Measurements from ENCODE around the gene TSSC4.

DNA sequence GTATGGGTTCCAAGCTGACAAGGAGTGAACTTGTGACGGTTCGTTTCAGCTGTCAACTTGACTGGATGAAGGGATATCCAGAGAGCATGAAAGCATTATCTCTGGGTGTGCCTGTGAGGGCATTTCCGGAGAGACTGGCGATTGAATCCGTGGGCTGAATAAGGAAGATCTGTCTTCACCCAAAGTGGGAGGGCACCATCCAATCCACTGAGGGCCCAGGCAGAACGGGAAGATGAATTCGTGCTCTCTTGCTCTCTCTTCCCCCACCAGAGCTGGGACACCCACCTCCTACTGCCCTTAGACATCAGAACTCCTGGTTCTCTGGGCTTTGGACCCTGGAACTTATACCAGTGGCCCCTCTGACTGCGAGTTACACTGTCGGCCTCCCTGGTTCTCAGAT is 39.0 kb upstream of the TSSC4 start:
- TF ChIP-seq, protein P1, sequence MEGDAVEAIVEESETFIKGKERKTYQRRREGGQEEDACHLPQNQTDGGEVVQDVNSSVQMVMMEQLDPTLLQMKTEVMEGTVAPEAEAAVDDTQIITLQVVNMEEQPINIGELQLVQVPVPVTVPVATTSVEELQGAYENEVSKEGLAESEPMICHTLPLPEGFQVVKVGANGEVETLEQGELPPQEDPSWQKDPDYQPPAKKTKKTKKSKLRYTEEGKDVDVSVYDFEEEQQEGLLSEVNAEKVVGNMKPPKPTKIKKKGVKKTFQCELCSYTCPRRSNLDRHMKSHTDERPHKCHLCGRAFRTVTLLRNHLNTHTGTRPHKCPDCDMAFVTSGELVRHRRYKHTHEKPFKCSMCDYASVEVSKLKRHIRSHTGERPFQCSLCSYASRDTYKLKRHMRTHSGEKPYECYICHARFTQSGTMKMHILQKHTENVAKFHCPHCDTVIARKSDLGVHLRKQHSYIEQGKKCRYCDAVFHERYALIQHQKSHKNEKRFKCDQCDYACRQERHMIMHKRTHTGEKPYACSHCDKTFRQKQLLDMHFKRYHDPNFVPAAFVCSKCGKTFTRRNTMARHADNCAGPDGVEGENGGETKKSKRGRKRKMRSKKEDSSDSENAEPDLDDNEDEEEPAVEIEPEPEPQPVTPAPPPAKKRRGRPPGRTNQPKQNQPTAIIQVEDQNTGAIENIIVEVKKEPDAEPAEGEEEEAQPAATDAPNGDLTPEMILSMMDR (IDR thresholded peaks at IDR 0.05), result no peak
- TF ChIP-seq POLR2A (IDR thresholded peaks at IDR 0.05), result no peak
